Astrocyte of the hippocampus (primary cell): ENCODE measurements around the gene RPTOR.

Experiments used
- DNase-seq: peaks from one replicate; pipeline ENCODE4 v3.0.0; 2011; ENCODE audit warnings: low read depth, low spot score

The RPTOR gene

GRCh38 chr17:80845863-80846671 is 301.4 kb downstream of the RPTOR start:
- DNase-seq: no peak

- no peak for DNase-seq
These were observed 302.3 kb downstream of the RPTOR start for GRCh38 chr17:80846932-80847331.

- no peak for DNase-seq
These were observed 303.0 kb downstream of the RPTOR start for GRCh38 chr17:80847496-80848230.

- no peak for DNase-seq
These were observed 303.9 kb downstream of the RPTOR start for GRCh38 chr17:80848449-80849102.

GRCh38 chr17:80849119-80849518 is 304.5 kb downstream of the RPTOR start:
- DNase-seq: no peak

- DNase-seq: no peak
These were observed 305.5 kb downstream of the RPTOR start for GRCh38 chr17:80850109-80850508.

- DNase-seq: no peak
These were observed 306.2 kb downstream of the RPTOR start for GRCh38 chr17:80850817-80851216.

GRCh38 chr17:80851277-80851925 is 306.8 kb downstream of the RPTOR start:
- no peak for DNase-seq

- DNase-seq: no peak
These were observed 307.9 kb downstream of the RPTOR start for GRCh38 chr17:80852476-80853015.

- no peak for DNase-seq
These were observed 308.4 kb downstream of the RPTOR start for GRCh38 chr17:80853076-80853475.

- DNase-seq: no peak
These were observed 309.6 kb downstream of the RPTOR start for GRCh38 chr17:80854220-80854619.

- no peak for DNase-seq
These were observed 310.7 kb downstream of the RPTOR start for GRCh38 chr17:80855196-80855947.

GRCh38 chr17:80855948-80856862 is 311.6 kb downstream of the RPTOR start:
- DNase-seq: peak; percentile 96

GRCh38 chr17:80856863-80857755 is 312.5 kb downstream of the RPTOR start:
- DNase-seq: no peak

GRCh38 chr17:80857756-80858171 is 313.1 kb downstream of the RPTOR start:
- no peak for DNase-seq

- DNase-seq: no peak
These were observed 313.8 kb downstream of the RPTOR start for GRCh38 chr17:80858301-80859001.

- peak; percentile 94 for DNase-seq
These were observed 314.6 kb downstream of the RPTOR start for GRCh38 chr17:80859002-80859941.
